H1 (cell line): Measurements from ENCODE around the gene C2orf76.

Experiments used
- ATF3 ChIP-seq: IDR thresholded peaks from 2 replicates; pipeline ENCODE4 v1.6.1; 2011; ENCODE audit warnings: low read depth, mild to moderate bottlenecking, low read length; ENCODE audit not compliant: insufficient read depth
- CTCF ChIP-seq, 3 experiments: IDR thresholded peaks; 1 replicate in 2 of 3; 2 replicates in 1 of 3; pipeline versions ENCODE4 v1.5.1 to v1.6.1; 2011; ENCODE audit warnings: low read length in 3 of 3, mild to moderate bottlenecking in 3 of 3, inconsistent platforms in 2 of 3, low read depth in 1 of 3, moderate library complexity in 1 of 3; ENCODE audit not compliant: insufficient read depth in 1 of 3; ENCODE audit errors: control extremely low read depth in 1 of 3
- EP300 ChIP-seq, 2 experiments: IDR thresholded peaks; 1 replicate in 1 of 2; 2 replicates in 1 of 2; pipeline ENCODE4 v1.6.1; 2011 to 2012; ENCODE audit warnings: low read depth in 2 of 2, low read length in 2 of 2, mild to moderate bottlenecking in 2 of 2, borderline replicate concordance in 1 of 2, inconsistent platforms in 1 of 2, moderate library complexity in 1 of 2
- HDAC6 ChIP-seq: IDR thresholded peaks from one replicate; pipeline ENCODE4 v1.7.1; 2012; ENCODE audit warnings: low read depth, mild to moderate bottlenecking, inconsistent platforms, low read length, moderate library complexity
- RXRA ChIP-seq: IDR thresholded peaks from 2 replicates; pipeline ENCODE4 v1.6.1; 2011; ENCODE audit warnings: low read depth, mild to moderate bottlenecking, low read length, moderate library complexity; ENCODE audit not compliant: insufficient read depth
- SAP30 ChIP-seq: fragments of 300-600 bp; sonication (generic); IDR thresholded peaks from 2 replicates; pipeline ENCODE4 v1.7.1; 2012; ENCODE audit warnings: low read length, moderate library complexity, mild to moderate bottlenecking, inconsistent platforms; ENCODE audit not compliant: insufficient read depth, insufficient replicate concordance
- TBP ChIP-seq: IDR thresholded peaks from 2 replicates; pipeline ENCODE4 v1.6.1; 2011; ENCODE audit warnings: low read depth, low read length, improper control_type of control experiment
- TCF12 ChIP-seq: IDR thresholded peaks from 2 replicates; pipeline ENCODE4 v1.6.1; 2011; ENCODE audit warnings: low read depth, mild to moderate bottlenecking, low read length

GRCh38 chr2:119349289-119349688, 17.3 kb downstream of the C2orf76 start:
- no peak for TF ChIP-seq SAP30
- TF ChIP-seq RXRA, result no peak
- TF ChIP-seq HDAC6, result no peak
- no peak for TF ChIP-seq EP300 (IDR thresholded peaks at IDR 0.05; ENCODE audit: borderline replicate concordance in 1 of 2, low read depth in 2 of 2, low read length in 2 of 2)
- TF ChIP-seq ATF3, result no peak
- TF ChIP-seq TCF12, result no peak
- TF ChIP-seq TBP, result no peak
- TF ChIP-seq CTCF (IDR thresholded peaks at IDR 0.05; ENCODE audit: control extremely low read depth in 1 of 3, insufficient read depth in 1 of 3, low read depth in 1 of 3, low read length in 3 of 3), result no peak
